ENCODE measurements around the gene SPRR4. TPM values are rescaled to one million over a fixed set of nuclear protein-coding genes. Genes with fewer than 3 reads are reported as not detected.

The SPRR4 gene
- total and polyA plus RNA-seq, 2 donors (not counting 3 experiments of a cell fraction or from before 2014, with no cell fraction given), result not detected

- intact Hi-C loops (cut with micrococcal nuclease) (no loop called here), dilution Hi-C loops (cut with MboI; ENCODE audit: extremely low pct_ligation_motif_present, low sequenced_read_pairs) (no loop called here)
- no peaks in the 10 kb centered on the region for H3K36me3 ChIP-seq (ENCODE audit: control insufficient read depth in 2 of 2, extremely low read depth in 1 of 2, insufficient read depth in 2 of 2, low read length in 2 of 2)
- no peaks in the 10 kb centered on the region for H4K20me1 ChIP-seq (replicated peaks; ENCODE audit: control insufficient read depth, extremely low read depth, insufficient read depth, low read length)
- no peak overlapping the region for H3K4me3 ChIP-seq (replicated peaks in 1 of 3; ENCODE audit: insufficient read depth in 1 of 3, low read depth in 1 of 3, low read length in 3 of 3)
- no TSS peak for BruUV-seq (replicated peaks)
- H3K27ac ChIP-seq (ENCODE audit: insufficient read depth, low read depth, low read length), result no peak overlapping the region
- no peaks in the 10 kb centered on the region for H3K79me2 ChIP-seq (ENCODE audit: control insufficient read depth, insufficient read depth, low read length)
- H3K4me2 ChIP-seq (ENCODE audit: insufficient read depth, low read length), result no peak overlapping the region
- no peaks in the 10 kb centered on the region for H3K9me3 ChIP-seq (replicated peaks; ENCODE audit: control insufficient read depth, insufficient read depth, low read length)
- ChIA-PET POLR2A (no interaction called here), CTCF (no interaction called here)
- no peaks in the 10 kb centered on the region for H3K27me3 ChIP-seq (ENCODE audit: control insufficient read depth in 2 of 2, insufficient read depth in 2 of 2, low read length in 2 of 2)
- H3K9ac ChIP-seq (replicated peaks; ENCODE audit: extremely low read depth, insufficient read depth, low read length), result no peak overlapping the region
- no peaks in the 10 kb centered on the region for H3K9me1 ChIP-seq (replicated peaks; ENCODE audit: control insufficient read depth, extremely low read depth, insufficient read depth, low read length)
- no peak overlapping the region for H2AFZ ChIP-seq (ENCODE audit: low read depth, low read length)
- FAIRE-seq, result no peak
- DNase-seq (ENCODE audit: low read depth, low spot score), result no peak
- H3K4me1 ChIP-seq (ENCODE audit: control insufficient read depth, extremely low read depth, insufficient read depth, low read length), result no peaks in the 10 kb centered on the region
- TF ChIP-seq JUN (IDR thresholded peaks at IDR 0.05; ENCODE audit: borderline replicate concordance, insufficient read depth, insufficient read length, low read depth) (no peak), POLR2AphosphoS5 (IDR thresholded peaks at IDR 0.05; ENCODE audit: insufficient read depth, low read depth, low read length) (no peak), FOS (IDR thresholded peaks at IDR 0.05; ENCODE audit: borderline replicate concordance, insufficient read depth, low read length) (no peak), EZH2 (IDR thresholded peaks at IDR 0.05; ENCODE audit: borderline replicate concordance, low read depth, low read length, severe bottlenecking) (no peak), CTCF (IDR thresholded peaks at IDR 0.05; ENCODE audit: extremely low read depth in 1 of 2, insufficient read depth in 1 of 2, low read depth in 1 of 2, low read length in 2 of 2) (no peak), MYC (IDR thresholded peaks at IDR 0.05; ENCODE audit: low read depth, low read length) (no peak), GATA2 (IDR thresholded peaks at IDR 0.05; ENCODE audit: insufficient read depth, insufficient read length, low read depth, low read length) (no peak), POLR2A (IDR thresholded peaks at IDR 0.05; ENCODE audit: low read depth, low read length) (no peak)
Measured at GRCh38 chr1:152983234-152983633, 12.8 kb downstream of the SPRR4 start.
